GM23248 (cell line): ENCODE measurements around the gene FBXW7.

Experiments used
- EZH2 ChIP-seq: fragments of 200-600 bp; sonication (generic); IDR thresholded peaks from 2 replicates; pipeline ENCODE4 v1.6.1; 2018; ENCODE audit warnings: antibody characterized with exemption, mild to moderate bottlenecking; ENCODE audit not compliant: insufficient read depth, poor library complexity, severe bottlenecking
- EZH2phosphoT487 ChIP-seq: fragments of 200-600 bp; sonication (generic); IDR thresholded peaks from 2 replicates; pipeline ENCODE4 v1.6.1; 2018; ENCODE audit warnings: antibody characterized with exemption, moderate library complexity, mild to moderate bottlenecking, low read depth; ENCODE audit not compliant: insufficient read depth

DNA sequence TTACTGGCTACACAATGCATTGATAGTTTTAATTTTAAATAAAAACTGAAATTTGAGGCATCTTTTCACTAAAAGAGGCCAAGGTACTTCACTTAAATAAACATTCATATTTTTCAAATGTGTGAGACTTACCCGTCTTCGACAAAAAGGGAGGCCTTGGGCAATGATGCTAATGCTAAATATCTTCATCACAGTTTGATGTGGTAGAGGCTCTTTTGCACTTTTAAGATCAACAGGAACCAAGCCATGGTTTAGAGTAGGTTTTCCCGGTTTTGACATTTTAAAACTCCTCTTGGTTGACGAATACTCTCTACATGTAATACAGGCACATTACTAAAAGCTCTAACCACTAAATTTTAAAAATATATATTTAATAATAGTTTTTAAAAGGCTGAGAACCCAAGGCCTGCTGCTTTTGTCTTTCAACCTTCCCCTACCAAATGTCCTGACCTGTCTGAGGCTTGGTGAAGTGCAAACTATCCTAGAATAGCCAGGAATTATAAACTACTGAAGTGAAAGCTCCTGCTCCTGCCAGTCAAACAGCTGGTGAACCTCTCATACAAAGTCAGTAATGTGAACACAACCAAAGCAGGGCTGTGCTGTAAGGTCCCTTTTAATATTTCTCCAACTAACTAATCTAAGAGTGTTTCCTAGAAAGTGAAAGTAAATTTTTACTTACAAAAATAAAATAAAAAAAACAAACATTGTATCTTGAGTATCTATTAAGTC, 153.7 kb downstream of the FBXW7 start:
- TF ChIP-seq EZH2 (no peak), EZH2phosphoT487 (no peak)
